LNCAP (cell line): ENCODE data around the gene WDR35.

Experiments used
- CTCF ChIP-seq: fragments of 450-650 bp; IDR thresholded peaks from 2 replicates; pipeline ENCODE4 v1.5.1; 2017; ENCODE audit warnings: mild to moderate bottlenecking

WDR35 gene

GRCh38 chr2:19987936-19988335 lies 2.0 kb downstream of the WDR35 start:
- no peak for TF ChIP-seq CTCF

- no peak for TF ChIP-seq CTCF
These were observed 7.6 kb downstream of the WDR35 start for GRCh38 chr2:19982268-19982667.

- TF ChIP-seq CTCF = no peak
These were observed 10.0 kb downstream of the WDR35 start for GRCh38 chr2:19979932-19980331.

- TF ChIP-seq CTCF = no peak
These were observed 16.4 kb downstream of the WDR35 start for GRCh38 chr2:19973466-19973865.

DNA sequence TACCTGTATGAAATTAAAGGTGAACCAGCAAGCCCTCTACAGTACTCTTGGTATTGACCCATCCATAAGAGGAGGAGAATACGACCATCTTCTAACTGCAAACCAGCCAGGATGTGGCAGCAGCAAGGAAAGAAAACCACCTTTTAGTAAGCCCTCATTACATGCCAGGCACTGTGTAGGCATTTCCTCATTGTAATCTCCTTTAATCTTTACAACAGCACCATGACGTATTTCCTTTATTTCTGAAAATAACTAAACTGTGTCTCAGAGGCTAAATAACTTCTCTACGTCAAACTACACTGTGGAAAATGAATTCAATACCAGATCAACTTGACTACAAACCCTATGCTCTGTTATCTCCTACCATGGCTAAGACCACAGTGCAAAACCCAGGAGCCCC lies 18.2 kb downstream of the WDR35 start:
- TF ChIP-seq CTCF = no peak

- no peak for TF ChIP-seq CTCF
These were observed 26.5 kb downstream of the WDR35 start for GRCh38 chr2:19963386-19963785.

- TF ChIP-seq CTCF = peak; percentile 86
These were observed 34.1 kb downstream of the WDR35 start for GRCh38 chr2:19955544-19956422.
